Panc1 (cell line): ENCODE data around the gene TMEM88. TPM values are rescaled to one million over a fixed set of nuclear protein-coding genes. Genes with fewer than 3 reads are reported as not detected.

ENCODE experiments used
- ATAC-seq: fragments of 200-7000 bp; cut with Tn5 transposase; 2 replicates; pipeline ENCODE4 v1.9.1; 2020; ENCODE audit warnings: mild to moderate bottlenecking, moderate library complexity
- BruUV-seq: library from RNA; stranded (reverse); fragments of 400-500 nt; replicated peaks from 2 replicates; lab custom pipeline; 2021; lab: Mats Ljungman, UMichigan
- CTCF ChIA-PET: fragments of 300-600 bp; sonication (Branson Sonifier 250); formaldehyde crosslinking; loops from one replicate; lab custom pipeline; 2022; ENCODE audit warnings: antibody characterized with exemption; lab: Charles Lee
- POLR2A ChIA-PET: fragments of 300-600 bp; sonication (Branson Sonifier 250); formaldehyde crosslinking; loops from one replicate; lab custom pipeline; 2022; ENCODE audit warnings: antibody characterized with exemption; lab: Charles Lee
- DNase-seq: peaks from one replicate; pipeline ENCODE4 v3.0.0-alpha.2; 2010; ENCODE audit warnings: low read depth, low spot score
- H3K27ac ChIP-seq: 2 replicates; pipeline ENCODE4 v1.5.1; 2011; ENCODE audit warnings: mild to moderate bottlenecking, low read length, inconsistent platforms
- H3K27me3 ChIP-seq: fragments of 200-500 bp; sonication (Bioruptor generic); 2 replicates; pipeline ENCODE4 v1.6.0; 2014; ENCODE audit warnings: low read length, inconsistent platforms; ENCODE audit not compliant: control insufficient read depth, insufficient read depth
- H3K36me3 ChIP-seq: fragments of 200-500 bp; sonication (Bioruptor generic); 2 replicates; pipeline ENCODE4 v1.5.1; 2014; ENCODE audit warnings: inconsistent platforms, mild to moderate bottlenecking, low read length, moderate library complexity; ENCODE audit not compliant: control insufficient read depth, insufficient read depth
- H3K4me1 ChIP-seq: 2 replicates; pipeline ENCODE4 v1.5.1; 2011; ENCODE audit warnings: inconsistent platforms, mild to moderate bottlenecking, low read length, moderate library complexity; ENCODE audit not compliant: control insufficient read depth, insufficient read depth
- H3K4me3 ChIP-seq, 2 experiments: 2 replicates each; pipeline ENCODE4 v1.5.1; 2011 to 2012; ENCODE audit warnings: low read depth in 2 of 2, low read length in 2 of 2, mild to moderate bottlenecking in 2 of 2, inconsistent platforms in 1 of 2, moderate library complexity in 1 of 2
- H3K9me3 ChIP-seq: fragments of 200-500 bp; sonication (Bioruptor generic); 2 replicates; pipeline ENCODE4 v1.5.1; 2014; ENCODE audit warnings: low read depth, mild to moderate bottlenecking, inconsistent platforms, low read length, moderate library complexity; ENCODE audit not compliant: control insufficient read depth, insufficient read depth
- POLR2AphosphoS5 ChIP-seq: IDR thresholded peaks from 2 replicates; pipeline ENCODE4 v1.6.1; 2012; ENCODE audit warnings: mild to moderate bottlenecking, low read depth, low read length, moderate library complexity
- SIN3A ChIP-seq: IDR thresholded peaks from 2 replicates; pipeline ENCODE4 v1.6.1; 2012; ENCODE audit warnings: low read depth, mild to moderate bottlenecking, low read length, moderate library complexity, borderline replicate concordance; ENCODE audit not compliant: insufficient read depth
- TCF7L2 ChIP-seq: IDR thresholded peaks from 2 replicates; pipeline ENCODE4 v1.6.1; 2011; ENCODE audit warnings: mild to moderate bottlenecking, low read depth, low read length, inconsistent platforms
- in situ Hi-C: cut with HindIII; loops from 2 replicates; pipeline ENCODE4 v1.10.0; 2016; ENCODE audit warnings: low sequenced_read_pairs, low pct_unique_long_range_greater_than_20kb
- intact Hi-C: fragments of 100-400 bp; cut with micrococcal nuclease; formaldehyde crosslinking; loops from one replicate; pipeline ENCODE4 v1.10.0; 2022; ENCODE audit not compliant: unreplicated experiment
- total RNA-seq: library from RNA; stranded (reverse); gene quantifications from one replicate; pipeline ENCODE4 v1.2.1, GENCODE V29; 2021; ENCODE audit not compliant: unreplicated experiment
- TF ChIP-seq, protein P1 (sequence below): fragments of 450-650 bp; IDR thresholded peaks from 2 replicates; pipeline ENCODE4 v1.5.1; 2017; ENCODE audit warnings: mild to moderate bottlenecking
- TF ChIP-seq, protein P2 (sequence below), 2 experiments: IDR thresholded peaks; 2 replicates each; pipeline ENCODE4 v1.6.1; 2011 to 2012; ENCODE audit warnings: low read depth in 2 of 2, control low read depth in 1 of 2, low read length in 1 of 2, mild to moderate bottlenecking in 1 of 2, moderate library complexity in 1 of 2; ENCODE audit not compliant: insufficient read depth in 1 of 2

Gene TMEM88
- total RNA-seq, 1 experiment from 2014 or later: 1.6 TPM

DNA sequence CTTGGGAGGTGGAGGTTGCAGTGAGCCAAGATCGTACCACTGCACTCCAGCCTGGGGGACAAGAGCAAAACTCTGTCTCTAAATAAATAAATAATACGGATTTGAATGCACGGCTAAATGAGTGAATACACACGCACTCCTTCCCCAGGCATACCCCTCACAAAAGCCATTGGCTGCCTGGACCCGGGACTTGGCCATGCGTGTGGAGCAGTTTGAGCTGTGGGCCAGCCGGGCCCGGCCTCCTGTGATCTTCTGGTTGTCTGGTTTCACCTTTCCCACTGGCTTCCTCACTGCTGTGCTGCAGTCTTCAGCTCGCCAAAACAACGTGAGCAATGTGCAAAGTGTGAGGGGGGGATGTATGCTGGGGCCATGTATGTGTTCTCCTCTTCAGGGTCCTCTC, 22.4 kb upstream of the TMEM88 start:
- in situ Hi-C loops: no loop called here
- ATAC-seq (no peak), DNase-seq (no peak)
- intact Hi-C loops: no loop called here
- no peaks in the 10 kb centered on the region for H3K9me3 ChIP-seq
- no peaks in the 10 kb centered on the region for H3K27me3 ChIP-seq
- CTCF ChIA-PET: interaction anchor here (0.5 kb wide), 1 partner anchor 19 kb away, joined by 3 read pairs; no protein-coding TSS in a partner anchor
- no peaks in the 10 kb centered on the region; the same call in 1 of the 2 replicates for H3K36me3 ChIP-seq
- TF ChIP-seq SIN3A (no peak), TCF7L2 (no peak)
- TF ChIP-seq, protein P1, sequence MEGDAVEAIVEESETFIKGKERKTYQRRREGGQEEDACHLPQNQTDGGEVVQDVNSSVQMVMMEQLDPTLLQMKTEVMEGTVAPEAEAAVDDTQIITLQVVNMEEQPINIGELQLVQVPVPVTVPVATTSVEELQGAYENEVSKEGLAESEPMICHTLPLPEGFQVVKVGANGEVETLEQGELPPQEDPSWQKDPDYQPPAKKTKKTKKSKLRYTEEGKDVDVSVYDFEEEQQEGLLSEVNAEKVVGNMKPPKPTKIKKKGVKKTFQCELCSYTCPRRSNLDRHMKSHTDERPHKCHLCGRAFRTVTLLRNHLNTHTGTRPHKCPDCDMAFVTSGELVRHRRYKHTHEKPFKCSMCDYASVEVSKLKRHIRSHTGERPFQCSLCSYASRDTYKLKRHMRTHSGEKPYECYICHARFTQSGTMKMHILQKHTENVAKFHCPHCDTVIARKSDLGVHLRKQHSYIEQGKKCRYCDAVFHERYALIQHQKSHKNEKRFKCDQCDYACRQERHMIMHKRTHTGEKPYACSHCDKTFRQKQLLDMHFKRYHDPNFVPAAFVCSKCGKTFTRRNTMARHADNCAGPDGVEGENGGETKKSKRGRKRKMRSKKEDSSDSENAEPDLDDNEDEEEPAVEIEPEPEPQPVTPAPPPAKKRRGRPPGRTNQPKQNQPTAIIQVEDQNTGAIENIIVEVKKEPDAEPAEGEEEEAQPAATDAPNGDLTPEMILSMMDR: no peak
- POLR2A ChIA-PET: no interaction called here
- H3K4me1 ChIP-seq: peaks cover 8% of the 10 kb centered on the region
- H3K27ac ChIP-seq: no peak overlapping the region
- BruUV-seq: no TSS peak
- no peak overlapping the region for H3K4me3 ChIP-seq

DNA sequence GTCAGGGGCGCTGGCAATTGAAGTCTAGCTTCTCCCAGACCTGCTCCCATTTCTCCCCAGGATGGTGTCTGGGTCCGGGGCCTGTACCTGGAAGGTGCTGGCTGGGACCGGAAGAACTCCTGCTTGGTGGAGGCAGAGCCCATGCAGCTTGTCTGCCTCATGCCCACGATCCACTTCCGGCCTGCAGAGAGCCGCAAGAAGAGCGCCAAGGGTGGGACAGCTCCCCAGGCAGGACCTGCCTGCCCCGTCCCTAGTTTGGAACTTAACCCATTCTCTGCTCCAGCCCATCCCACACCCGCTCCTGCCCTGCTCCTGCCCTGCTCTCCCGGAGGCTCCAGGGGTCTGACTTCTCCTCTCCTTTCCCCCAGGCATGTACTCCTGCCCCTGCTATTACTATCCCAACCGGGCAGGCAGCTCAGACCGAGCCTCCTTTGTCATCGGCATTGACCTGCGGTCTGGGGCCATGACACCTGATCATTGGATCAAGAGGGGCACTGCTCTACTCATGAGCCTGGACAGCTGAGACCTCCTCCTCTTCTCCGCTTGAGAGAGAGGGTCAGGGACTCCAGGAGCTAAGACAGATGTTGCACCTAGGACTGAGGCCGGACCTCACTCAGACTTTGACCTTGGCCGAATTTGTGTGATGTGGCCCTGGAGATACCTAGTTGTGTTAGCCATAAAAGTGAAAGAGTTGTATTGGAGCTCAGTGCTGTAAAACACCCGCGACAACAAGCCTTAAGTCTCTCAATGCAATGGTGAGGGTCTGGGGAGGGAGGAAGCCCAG, 21.7 kb upstream of the TMEM88 start:
- ChIA-PET POLR2A (interaction anchor here (1.1 kb wide), 1 partner anchor 24 kb away, joined by 4 read pairs; the partner anchor contains the start of gene NAA38), CTCF (no interaction called here)
- in situ Hi-C loops (no loop called here), intact Hi-C loops (no loop called here)
- Histone ChIP-seq H3K36me3 (no peaks in the 10 kb centered on the region; the same call in 1 of the 2 replicates), H3K9me3 (no peaks in the 10 kb centered on the region), H3K4me3 (peak overlapping the region; percentile 66 to 83), H3K27me3 (no peaks in the 10 kb centered on the region), H3K27ac (no peak overlapping the region), H3K4me1 (peaks cover 14% of the 10 kb centered on the region)
- ATAC-seq: no peak
- TF ChIP-seq SIN3A (no peak), TCF7L2 (no peak), POLR2AphosphoS5 (no peak)
- TF ChIP-seq, protein P1: no peak
- TF ChIP-seq, protein P2, sequence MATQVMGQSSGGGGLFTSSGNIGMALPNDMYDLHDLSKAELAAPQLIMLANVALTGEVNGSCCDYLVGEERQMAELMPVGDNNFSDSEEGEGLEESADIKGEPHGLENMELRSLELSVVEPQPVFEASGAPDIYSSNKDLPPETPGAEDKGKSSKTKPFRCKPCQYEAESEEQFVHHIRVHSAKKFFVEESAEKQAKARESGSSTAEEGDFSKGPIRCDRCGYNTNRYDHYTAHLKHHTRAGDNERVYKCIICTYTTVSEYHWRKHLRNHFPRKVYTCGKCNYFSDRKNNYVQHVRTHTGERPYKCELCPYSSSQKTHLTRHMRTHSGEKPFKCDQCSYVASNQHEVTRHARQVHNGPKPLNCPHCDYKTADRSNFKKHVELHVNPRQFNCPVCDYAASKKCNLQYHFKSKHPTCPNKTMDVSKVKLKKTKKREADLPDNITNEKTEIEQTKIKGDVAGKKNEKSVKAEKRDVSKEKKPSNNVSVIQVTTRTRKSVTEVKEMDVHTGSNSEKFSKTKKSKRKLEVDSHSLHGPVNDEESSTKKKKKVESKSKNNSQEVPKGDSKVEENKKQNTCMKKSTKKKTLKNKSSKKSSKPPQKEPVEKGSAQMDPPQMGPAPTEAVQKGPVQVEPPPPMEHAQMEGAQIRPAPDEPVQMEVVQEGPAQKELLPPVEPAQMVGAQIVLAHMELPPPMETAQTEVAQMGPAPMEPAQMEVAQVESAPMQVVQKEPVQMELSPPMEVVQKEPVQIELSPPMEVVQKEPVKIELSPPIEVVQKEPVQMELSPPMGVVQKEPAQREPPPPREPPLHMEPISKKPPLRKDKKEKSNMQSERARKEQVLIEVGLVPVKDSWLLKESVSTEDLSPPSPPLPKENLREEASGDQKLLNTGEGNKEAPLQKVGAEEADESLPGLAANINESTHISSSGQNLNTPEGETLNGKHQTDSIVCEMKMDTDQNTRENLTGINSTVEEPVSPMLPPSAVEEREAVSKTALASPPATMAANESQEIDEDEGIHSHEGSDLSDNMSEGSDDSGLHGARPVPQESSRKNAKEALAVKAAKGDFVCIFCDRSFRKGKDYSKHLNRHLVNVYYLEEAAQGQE (IDR thresholded peaks at IDR 0.05; ENCODE audit: insufficient read depth in 1 of 2, low read depth in 2 of 2, low read length in 1 of 2): no peak
- BruUV-seq: no TSS peak
- DNase-seq: no peak
